LNCAP (cell line): Measurements from ENCODE around the gene OTOG.

Experiments used
- CTCF ChIP-seq: fragments of 450-650 bp; IDR thresholded peaks from 2 replicates; pipeline ENCODE4 v1.5.1; 2017; ENCODE audit warnings: mild to moderate bottlenecking

Gene OTOG

GRCh38 chr11:17599460-17599925 lies 52.4 kb downstream of the OTOG start:
- no peak for TF ChIP-seq CTCF

GRCh38 chr11:17600316-17601255 lies 53.5 kb downstream of the OTOG start:
- TF ChIP-seq CTCF: no peak

DNA sequence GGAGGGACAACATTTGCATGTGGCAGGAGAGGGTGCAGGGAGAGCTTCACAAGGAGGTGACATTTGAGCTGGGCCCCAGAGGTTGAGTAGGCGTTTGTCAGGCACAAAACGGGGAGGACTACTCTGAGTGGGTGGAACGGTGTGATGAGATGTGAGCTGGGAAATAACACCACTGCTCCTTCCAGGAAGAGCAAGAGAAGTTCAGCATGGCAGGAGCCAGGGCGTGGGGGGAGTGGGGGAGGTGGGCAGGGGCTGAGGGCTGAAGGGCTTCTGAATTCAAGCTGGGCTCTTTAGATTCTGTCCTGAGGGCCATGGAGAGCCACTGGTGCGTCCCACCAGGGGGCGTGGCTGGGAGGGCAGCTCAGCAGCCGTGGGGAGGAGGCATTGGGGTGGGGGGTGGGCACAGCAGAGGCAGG lies 54.2 kb downstream of the OTOG start:
- no peak for TF ChIP-seq CTCF

GRCh38 chr11:17601676-17602075 lies 54.6 kb downstream of the OTOG start:
- no peak for TF ChIP-seq CTCF

DNA sequence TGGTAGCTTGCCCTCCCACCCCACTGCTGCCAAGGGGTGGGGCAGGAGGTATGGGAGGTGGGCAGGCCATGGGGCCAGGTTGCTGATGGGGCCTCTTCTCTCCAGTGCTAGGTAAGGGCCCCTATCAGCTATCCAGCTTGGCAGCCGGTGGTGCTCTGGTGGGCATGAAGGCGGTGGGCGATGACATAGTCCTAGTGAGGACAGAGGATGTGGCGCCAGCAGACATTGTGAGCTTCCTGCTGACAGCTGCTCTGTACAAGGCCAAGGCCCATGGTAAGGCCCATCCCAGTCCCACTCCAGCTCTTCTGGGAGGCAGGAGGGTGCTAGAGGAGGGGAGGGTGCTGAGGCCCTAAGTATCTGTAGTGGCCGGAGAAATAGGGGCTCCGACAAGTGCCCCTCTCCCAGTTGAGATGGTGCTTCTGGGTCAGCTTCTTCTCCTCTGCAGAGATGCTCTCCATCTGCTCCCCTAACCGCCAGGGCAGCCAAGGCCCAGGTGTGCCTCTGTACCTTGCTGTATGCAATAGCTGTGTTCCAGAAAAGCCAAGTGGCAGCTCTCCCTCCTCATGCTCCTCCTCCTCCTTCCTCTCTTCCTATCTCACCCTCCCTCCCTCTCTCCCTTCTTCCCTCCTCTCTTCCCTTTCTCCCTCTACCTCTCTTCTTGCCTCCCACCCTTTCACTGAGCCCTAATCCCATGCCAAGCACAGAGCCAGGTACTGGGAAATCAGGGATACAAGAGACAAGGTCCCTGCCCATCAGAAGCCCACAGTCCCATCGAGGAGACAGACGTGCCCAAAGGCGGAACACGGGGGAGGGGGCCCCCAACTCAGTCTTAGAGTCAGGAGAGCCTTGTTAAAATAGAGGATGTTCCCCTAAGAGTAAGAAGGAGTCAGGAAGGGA lies 55.3 kb downstream of the OTOG start:
- TF ChIP-seq CTCF: no peak

GRCh38 chr11:17603056-17603825 lies 56.2 kb downstream of the OTOG start:
- no peak for TF ChIP-seq CTCF
